Nephron progenitor cell (in vitro differentiated cells): ENCODE results near the gene LY6G5C.

ENCODE experiments used
- DNase-seq: peaks from one replicate; pipeline ENCODE4 v3.0.0; 2021
- H3K27ac Mint-ChIP-seq: 2 replicates; pipeline ENCODE4 v1.8.0; 2021; ENCODE audit warnings: mild to moderate bottlenecking, moderate library complexity, mixed read lengths
- H3K27me3 Mint-ChIP-seq: 2 replicates; pipeline ENCODE4 v1.8.0; 2021; ENCODE audit warnings: mild to moderate bottlenecking, low read depth, mixed read lengths; ENCODE audit not compliant: poor library complexity
- H3K36me3 Mint-ChIP-seq: 2 replicates; pipeline ENCODE4 v1.8.0; 2021; ENCODE audit warnings: low read depth, mixed read lengths
- H3K4me1 Mint-ChIP-seq: 2 replicates; pipeline ENCODE4 v1.8.0; 2021; ENCODE audit warnings: mixed read lengths
- H3K4me3 Mint-ChIP-seq: 2 replicates; pipeline ENCODE4 v1.8.0; 2021; ENCODE audit warnings: mild to moderate bottlenecking, moderate library complexity, mixed read lengths
- H3K9me3 Mint-ChIP-seq: 2 replicates; pipeline ENCODE4 v1.8.0; 2021; ENCODE audit warnings: mild to moderate bottlenecking, moderate library complexity, mixed read lengths
- TF ChIP-seq, protein P1 (sequence below): fragments of 200-600 bp; sonication (generic); IDR thresholded peaks from 2 replicates; pipeline ENCODE4 v1.5.0; 2021; ENCODE audit warnings: antibody characterized with exemption

Gene LY6G5C

DNA sequence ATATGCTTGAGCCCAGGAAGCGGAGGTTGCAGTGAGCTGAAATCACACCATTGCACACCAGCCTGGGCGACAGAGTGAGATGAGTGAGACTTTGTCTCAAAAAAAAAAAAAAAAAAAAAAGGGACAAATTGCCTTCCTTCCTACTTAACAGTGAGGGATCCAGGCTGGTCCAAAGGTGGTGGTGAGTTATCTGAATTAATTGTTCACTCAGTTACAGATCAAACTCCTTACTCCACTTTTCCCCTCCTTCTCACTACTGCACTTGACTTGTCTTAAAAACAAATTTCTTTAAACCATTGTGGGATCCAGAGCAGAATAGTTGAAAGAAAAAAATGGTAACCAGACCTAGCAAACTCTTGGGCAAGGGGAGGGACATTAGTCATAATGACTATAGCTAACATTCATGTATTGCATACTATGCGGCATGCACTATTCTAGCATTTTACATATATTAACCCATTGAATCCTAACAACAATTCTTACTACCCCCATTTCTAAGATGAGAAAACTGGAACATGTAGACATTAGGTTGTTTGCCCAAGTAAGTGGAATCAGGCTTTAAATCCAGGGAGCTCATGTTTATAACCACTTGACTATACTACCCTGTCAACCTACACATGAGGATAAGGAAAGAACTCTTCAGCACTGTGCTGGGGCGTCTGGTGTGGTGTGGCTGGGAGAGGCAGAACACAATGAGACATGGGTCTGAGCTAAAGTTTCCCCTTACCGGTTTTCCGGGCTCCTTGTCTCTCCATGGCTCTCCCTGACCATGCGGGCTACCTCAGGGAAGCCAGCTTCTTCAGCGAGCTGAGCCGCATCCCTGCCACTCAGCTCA, 17.5 kb downstream of the LY6G5C start:
- Mint-ChIP-seq H3K27me3 (peaks cover 8% of the 10 kb centered on the region), H3K4me3 (peak overlapping the region; percentile 93), H3K27ac (peak overlapping the region; percentile 96), H3K4me1 (peaks cover 81% of the 10 kb centered on the region), H3K36me3 (peaks cover 35% of the 10 kb centered on the region), H3K9me3 (no peaks in the 10 kb centered on the region)
- TF ChIP-seq, protein P1, sequence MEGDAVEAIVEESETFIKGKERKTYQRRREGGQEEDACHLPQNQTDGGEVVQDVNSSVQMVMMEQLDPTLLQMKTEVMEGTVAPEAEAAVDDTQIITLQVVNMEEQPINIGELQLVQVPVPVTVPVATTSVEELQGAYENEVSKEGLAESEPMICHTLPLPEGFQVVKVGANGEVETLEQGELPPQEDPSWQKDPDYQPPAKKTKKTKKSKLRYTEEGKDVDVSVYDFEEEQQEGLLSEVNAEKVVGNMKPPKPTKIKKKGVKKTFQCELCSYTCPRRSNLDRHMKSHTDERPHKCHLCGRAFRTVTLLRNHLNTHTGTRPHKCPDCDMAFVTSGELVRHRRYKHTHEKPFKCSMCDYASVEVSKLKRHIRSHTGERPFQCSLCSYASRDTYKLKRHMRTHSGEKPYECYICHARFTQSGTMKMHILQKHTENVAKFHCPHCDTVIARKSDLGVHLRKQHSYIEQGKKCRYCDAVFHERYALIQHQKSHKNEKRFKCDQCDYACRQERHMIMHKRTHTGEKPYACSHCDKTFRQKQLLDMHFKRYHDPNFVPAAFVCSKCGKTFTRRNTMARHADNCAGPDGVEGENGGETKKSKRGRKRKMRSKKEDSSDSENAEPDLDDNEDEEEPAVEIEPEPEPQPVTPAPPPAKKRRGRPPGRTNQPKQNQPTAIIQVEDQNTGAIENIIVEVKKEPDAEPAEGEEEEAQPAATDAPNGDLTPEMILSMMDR: no peak
- DNase-seq: no peak

DNA sequence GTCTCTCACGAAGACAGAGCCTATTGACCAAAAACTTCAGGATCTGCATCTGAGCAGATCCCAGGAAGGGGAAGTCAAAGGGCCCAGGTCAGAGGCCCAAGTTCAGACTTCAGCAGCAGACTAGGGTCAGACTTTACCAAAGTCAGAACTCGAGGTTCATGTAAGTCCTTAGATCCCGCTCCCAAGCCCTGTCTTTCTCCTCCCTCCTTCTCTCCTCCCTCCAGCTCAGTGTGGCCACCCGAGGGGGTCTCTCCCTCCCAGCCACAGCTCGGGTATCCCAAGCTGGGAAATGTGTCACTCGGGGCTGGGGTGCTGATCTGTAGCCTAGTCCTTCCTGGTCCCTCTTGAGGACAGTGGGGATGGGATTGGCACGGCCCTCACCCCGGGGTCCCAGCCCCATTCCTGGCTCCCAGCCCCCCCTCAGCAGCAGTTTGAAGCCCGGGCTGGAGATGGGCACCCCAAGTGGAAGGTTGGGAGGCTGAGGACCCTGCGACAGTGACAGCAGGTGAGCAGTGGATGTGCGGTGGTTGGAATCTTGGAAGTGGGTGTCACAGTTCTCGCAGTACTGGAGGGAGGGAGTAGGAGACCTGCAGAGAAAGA, 18.6 kb downstream of the LY6G5C start:
- no peak for DNase-seq
- Mint-ChIP-seq H3K27ac (peak overlapping the region; percentile 39), H3K4me1 (peaks cover 86% of the 10 kb centered on the region), H3K4me3 (peak overlapping the region; percentile 86), H3K36me3 (peaks cover 35% of the 10 kb centered on the region), H3K9me3 (no peaks in the 10 kb centered on the region), H3K27me3 (peaks cover 8% of the 10 kb centered on the region)
- TF ChIP-seq, protein P1: no peak

DNA sequence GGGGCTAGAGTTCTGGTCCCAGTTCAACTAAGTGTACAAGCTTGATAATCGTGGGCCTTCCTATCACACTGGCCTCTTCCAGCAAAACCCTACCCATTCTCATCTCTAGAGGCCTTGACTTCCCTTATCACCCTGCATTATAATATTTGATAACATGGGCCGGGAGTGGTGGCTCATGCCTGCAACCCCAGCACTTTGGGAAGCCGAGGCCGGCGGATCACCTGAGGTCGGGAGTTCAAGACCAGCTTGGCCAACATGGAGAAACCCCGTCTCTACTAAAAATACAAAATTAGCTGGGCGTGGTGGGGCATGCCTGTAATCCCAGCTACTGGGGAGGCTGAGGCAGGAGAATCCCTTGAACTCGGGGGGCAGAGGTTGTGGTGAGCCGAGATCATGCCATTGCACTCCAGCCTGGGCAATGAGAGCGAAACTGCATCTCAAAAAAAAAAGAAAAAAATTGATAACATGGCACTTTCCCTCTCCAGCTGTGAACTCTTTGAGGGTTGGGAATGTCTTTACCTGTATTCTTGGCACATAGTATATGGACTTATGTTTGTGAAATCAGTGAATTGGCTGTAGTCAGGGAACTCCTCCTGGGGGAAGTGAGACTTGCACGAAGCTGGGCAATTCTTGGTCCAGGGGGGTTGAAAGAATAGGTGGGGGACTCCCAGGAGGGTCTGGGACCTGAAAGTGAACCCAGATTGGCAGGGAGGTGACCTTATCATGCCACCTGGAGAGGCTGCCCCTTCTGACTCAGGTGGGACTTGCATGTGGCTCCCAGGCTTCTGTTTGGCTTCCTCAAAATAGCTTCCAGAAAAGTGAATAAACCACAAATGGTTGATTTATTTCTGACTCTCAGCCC, 19.4 kb downstream of the LY6G5C start:
- TF ChIP-seq, protein P1: no peak
- Mint-ChIP-seq H3K4me1 (peaks cover 86% of the 10 kb centered on the region), H3K4me3 (peak overlapping the region; percentile 86), H3K27ac (peak overlapping the region; percentile 86), H3K36me3 (peaks cover 36% of the 10 kb centered on the region), H3K9me3 (no peaks in the 10 kb centered on the region), H3K27me3 (peaks cover 6% of the 10 kb centered on the region)
- no peak for DNase-seq

DNA sequence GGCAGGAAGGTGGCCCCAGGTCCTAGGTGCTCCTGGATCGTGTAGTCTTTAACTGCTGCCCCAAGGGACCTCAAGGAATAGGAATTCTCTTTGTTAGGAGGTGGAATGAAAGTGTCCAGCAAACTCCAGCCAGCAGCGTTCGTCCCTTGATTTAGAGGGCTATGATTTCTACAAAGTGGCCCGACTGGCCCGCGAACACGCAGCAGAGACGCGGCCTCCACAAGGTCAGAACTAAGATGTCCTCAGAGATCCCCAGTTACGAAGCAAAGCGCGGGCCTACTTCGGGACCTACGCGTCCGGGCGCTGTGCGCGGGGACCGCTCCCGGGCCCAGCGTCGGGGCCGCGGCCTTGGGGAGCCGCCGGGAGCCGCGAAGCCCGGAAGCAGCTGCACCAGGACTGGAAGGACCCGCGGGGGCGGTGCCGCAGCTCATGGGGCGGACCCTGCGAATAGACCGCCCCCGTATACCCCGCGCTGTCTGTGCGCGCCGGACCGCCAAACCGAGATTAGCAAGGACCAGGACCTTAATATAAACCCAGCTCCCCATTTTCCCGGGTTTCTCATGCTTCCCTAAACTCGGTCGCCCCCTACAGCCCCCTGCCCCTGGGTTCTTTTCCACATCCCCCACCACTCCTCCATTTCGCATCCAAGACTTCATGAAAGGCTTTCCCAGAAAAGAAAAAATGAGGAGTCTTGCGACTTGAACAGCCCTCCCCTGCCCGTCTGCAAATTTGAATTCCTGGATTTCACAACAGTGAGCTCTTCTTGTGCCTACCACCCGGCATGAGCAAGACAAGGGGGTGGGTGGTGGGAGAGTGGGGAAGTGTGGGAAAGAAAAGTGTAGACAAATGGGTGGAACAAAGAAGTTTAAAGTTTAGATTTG, 20.2 kb downstream of the LY6G5C start, which contains the start of gene C6orf47:
C6orf47 (minus strand) TSS at position 398 of the 881 bp plus-strand sequence. CDS start 831 bp downstream, outside the sequence.
- Mint-ChIP-seq H3K27ac (peak within 1 kb of the TSS; percentile 90), H3K9me3 (no peaks in the 10 kb centered on the region), H3K36me3 (peaks cover 38% of the 10 kb centered on the region), H3K27me3 (peaks cover 4% of the 10 kb centered on the region), H3K4me3 (peak within 1 kb of the TSS; percentile 86), H3K4me1 (peaks cover 87% of the 10 kb centered on the region)
- TF ChIP-seq, protein P1: no peak
- peak; percentile 87 for DNase-seq
